H54 (cell line): Measurements from ENCODE around the gene THAP6.
"Not testable (repeated sequence)": the region's sequence is repeated elsewhere in the genome, so short reads cannot be mapped to it uniquely, and the experiment has no call there.

Experiments used
- DNase-seq: peaks from one replicate; pipeline ENCODE4 v3.0.0; 2011; ENCODE audit warnings: low spot score, mixed read lengths; ENCODE audit not compliant: insufficient read length
- FAIRE-seq: peaks from 3 replicates; lab custom pipeline; 2011; peaks lifted over from hg19 to GRCh38; lab: Jason Lieb, UNC
- POLR2A ChIP-seq: IDR thresholded peaks from 2 replicates; pipeline ENCODE4 v1.6.1; 2011; ENCODE audit warnings: low read depth, mild to moderate bottlenecking, low read length

The THAP6 gene

GRCh38 chr4:75514131-75514948 lies at the start of gene THAP6, which contains the start of gene RCHY1:
THAP6 (plus strand) TSS chr4:75514473; CDS start chr4:75515453, 980 bp downstream.
RCHY1 (minus strand) TSS chr4:75514403; CDS start chr4:75514286, 117 bp downstream.
- TF ChIP-seq POLR2A: peak; percentile 85
- FAIRE-seq (peak; percentile 92), DNase-seq (peak; percentile 41)

- DNase-seq (no peak), FAIRE-seq (no peak)
- TF ChIP-seq POLR2A: no peak
Measured at GRCh38 chr4:75469896-75470295, 44.4 kb upstream of the THAP6 start.

GRCh38 chr4:75470738-75471137 lies 43.5 kb upstream of the THAP6 start:
- DNase-seq (no peak), FAIRE-seq (no peak)

GRCh38 chr4:75477201-75477600 lies 37.1 kb upstream of the THAP6 start:
- DNase-seq (no peak), FAIRE-seq (no peak)
- TF ChIP-seq POLR2A: no peak

More at GRCh38 chr4:75470738-75471137, 43.5 kb upstream of the THAP6 start:
- no peak for TF ChIP-seq POLR2A

- FAIRE-seq: no peak
- TF ChIP-seq POLR2A: no peak
- DNase-seq: no peak
Measured at GRCh38 chr4:75484190-75484589, 30.1 kb upstream of the THAP6 start.

GRCh38 chr4:75490155-75490554 lies 24.1 kb upstream of the THAP6 start:
- no peak for FAIRE-seq
- DNase-seq: no peak
- no peak for TF ChIP-seq POLR2A

- FAIRE-seq (no peak), DNase-seq (no peak)
- TF ChIP-seq POLR2A: no peak
Measured at GRCh38 chr4:75494563-75494962, 19.7 kb upstream of the THAP6 start.

- TF ChIP-seq POLR2A: no peak
- DNase-seq (no peak), FAIRE-seq (no peak)
Measured at GRCh38 chr4:75495476-75495875, 18.8 kb upstream of the THAP6 start.

- DNase-seq: no peak
- TF ChIP-seq POLR2A: no peak
- no peak for FAIRE-seq
Measured at GRCh38 chr4:75496406-75496805, 17.9 kb upstream of the THAP6 start.

- FAIRE-seq (no peak), DNase-seq (no peak)
- no peak for TF ChIP-seq POLR2A
Measured at GRCh38 chr4:75497133-75497532, 17.1 kb upstream of the THAP6 start.

- DNase-seq: no peak
- TF ChIP-seq POLR2A: no peak
- FAIRE-seq: no peak
Measured at GRCh38 chr4:75498041-75498440, 16.2 kb upstream of the THAP6 start.

GRCh38 chr4:75499900-75500299 lies 14.4 kb upstream of the THAP6 start:
- no peak for FAIRE-seq
- no peak for TF ChIP-seq POLR2A
- no peak for DNase-seq

GRCh38 chr4:75502671-75503070 lies 11.6 kb upstream of the THAP6 start:
- TF ChIP-seq POLR2A: no peak
- no peak for DNase-seq
- no peak for FAIRE-seq

GRCh38 chr4:75505630-75506029 lies 8.6 kb upstream of the THAP6 start:
- no peak for DNase-seq
- FAIRE-seq: no peak
- TF ChIP-seq POLR2A: no peak

GRCh38 chr4:75509592-75509991 lies 4.7 kb upstream of the THAP6 start:
- not testable (repeated sequence) for FAIRE-seq, DNase-seq

- no peak for FAIRE-seq
- no peak for TF ChIP-seq POLR2A
- DNase-seq: no peak
Measured at GRCh38 chr4:75511841-75512240, 2.4 kb upstream of the THAP6 start.
